GM21367 (cell line): ENCODE data around the gene HIPK2.
A peak's percentile ranks its signal among the peaks of the same experiment; 100 is the strongest.

ENCODE experiments used
- ATAC-seq: cut with Tn5 transposase; IDR thresholded peaks from one replicate; pipeline ENCODE4 v1.9.1; 2021; ENCODE audit not compliant: unreplicated experiment

The HIPK2 gene

DNA sequence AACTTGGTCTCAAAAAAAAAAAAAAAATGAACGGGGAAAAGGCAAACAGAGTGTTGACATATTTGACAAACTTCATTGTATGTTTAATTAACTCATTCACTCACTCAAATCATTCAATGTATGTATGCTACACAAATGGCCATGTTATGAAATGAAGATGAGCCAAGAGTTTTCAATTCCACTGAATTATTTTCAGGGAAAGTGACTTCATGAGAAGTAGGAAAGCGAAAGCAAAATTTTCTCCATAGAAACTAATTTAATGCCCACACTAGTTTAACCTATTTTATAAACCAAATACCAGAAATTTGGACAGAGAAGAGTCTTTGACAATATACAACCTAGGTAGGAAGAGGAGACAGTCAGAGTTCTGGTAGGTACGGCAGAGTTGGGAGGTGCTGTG is 119.5 kb downstream of the HIPK2 start:
- ATAC-seq: no peak

GRCh38 chr7:139657725-139658124 is 120.1 kb downstream of the HIPK2 start:
- no peak for ATAC-seq

- no peak for ATAC-seq
Measured at GRCh38 chr7:139656387-139656786, 121.4 kb downstream of the HIPK2 start.

DNA sequence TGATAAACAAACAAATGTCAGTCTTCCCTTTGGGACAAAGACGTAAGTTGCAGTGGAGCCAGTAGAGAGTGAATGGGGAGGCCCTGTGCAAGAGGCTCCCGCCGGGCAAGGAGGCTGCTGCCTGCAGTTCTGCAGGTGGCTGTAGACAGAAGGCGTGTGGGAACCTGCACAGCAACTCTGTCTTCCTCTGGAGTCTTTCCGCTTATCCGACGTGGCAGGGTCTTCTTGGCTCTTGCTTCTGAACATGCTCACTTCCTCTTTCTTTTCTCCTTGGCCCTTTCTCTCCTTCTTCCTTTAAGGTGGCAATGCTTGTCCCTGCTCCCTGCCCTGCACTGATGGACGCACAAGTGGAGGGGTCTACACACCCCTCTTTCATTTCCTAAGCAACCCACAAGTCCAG is 122.5 kb downstream of the HIPK2 start:
- no peak for ATAC-seq

GRCh38 chr7:139654276-139655181 is 123.3 kb downstream of the HIPK2 start:
- ATAC-seq: no peak

GRCh38 chr7:139651914-139652313 is 125.9 kb downstream of the HIPK2 start:
- no peak for ATAC-seq

- ATAC-seq: no peak
Measured at GRCh38 chr7:139651308-139651707, 126.5 kb downstream of the HIPK2 start.

DNA sequence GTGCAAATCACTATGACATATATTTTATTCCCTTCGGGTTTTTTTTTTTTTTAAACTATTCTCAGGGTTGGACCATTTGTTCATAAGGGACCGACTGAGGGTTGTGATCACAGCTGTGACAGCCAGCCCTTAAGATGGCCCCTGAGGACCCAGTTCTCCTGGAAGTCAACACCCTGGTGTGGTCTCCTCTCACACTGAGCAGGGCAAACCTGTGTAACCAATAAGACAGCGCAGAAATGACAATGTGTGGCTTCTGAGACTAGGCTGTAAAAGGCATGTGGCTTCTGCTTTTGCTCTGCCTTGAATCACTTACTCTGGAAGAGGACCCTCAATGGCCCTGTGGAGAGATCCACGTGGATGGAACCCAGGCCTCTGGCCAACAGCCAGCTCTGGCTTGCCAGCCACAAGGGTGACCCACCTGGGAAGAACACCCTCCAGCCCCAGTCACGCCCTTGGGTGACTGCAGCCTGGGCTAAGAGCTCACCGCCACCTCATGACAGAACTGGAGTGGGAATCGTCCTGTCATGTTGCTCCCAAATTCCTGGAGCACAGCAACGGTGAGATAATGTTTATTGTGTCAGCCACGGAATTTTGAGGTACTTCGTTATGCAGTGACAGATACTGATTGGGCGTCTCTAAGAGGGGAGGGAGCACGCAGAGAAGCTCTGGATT is 127.2 kb downstream of the HIPK2 start:
- ATAC-seq: no peak

GRCh38 chr7:139648941-139649425 is 128.8 kb downstream of the HIPK2 start:
- peak; percentile 86 for ATAC-seq

GRCh38 chr7:139648391-139648861 is 129.4 kb downstream of the HIPK2 start:
- ATAC-seq: peak; percentile 2

DNA sequence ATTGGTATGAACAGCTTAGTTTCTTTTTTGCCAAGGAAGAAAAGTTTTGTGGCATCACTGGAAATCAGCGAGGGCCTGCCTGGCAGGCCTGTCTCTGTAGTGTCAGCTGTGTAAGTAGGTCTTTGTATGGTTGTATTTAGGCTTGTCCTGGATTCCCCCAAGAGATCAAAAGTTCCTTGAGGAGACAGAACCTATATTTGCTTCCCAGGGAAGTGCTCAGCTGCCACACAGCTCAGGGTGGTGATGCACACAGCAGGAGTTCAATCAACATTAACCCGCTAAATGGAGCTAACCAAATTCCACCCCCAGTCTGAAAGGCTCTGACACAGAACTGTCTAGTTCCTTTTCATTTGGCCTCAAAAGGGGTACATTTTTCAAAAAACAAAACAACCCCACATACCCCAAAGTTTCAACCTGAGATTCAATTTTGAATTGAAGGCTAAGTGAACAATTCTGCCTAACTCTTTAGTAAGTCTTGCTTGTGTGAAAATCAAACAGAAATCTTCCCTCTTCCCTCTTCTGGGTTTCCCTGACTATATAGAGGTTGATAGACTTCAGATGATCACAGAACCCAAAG is 129.9 kb downstream of the HIPK2 start:
- no peak for ATAC-seq

- no peak for ATAC-seq
Measured at GRCh38 chr7:139647085-139647484, 130.7 kb downstream of the HIPK2 start.

DNA sequence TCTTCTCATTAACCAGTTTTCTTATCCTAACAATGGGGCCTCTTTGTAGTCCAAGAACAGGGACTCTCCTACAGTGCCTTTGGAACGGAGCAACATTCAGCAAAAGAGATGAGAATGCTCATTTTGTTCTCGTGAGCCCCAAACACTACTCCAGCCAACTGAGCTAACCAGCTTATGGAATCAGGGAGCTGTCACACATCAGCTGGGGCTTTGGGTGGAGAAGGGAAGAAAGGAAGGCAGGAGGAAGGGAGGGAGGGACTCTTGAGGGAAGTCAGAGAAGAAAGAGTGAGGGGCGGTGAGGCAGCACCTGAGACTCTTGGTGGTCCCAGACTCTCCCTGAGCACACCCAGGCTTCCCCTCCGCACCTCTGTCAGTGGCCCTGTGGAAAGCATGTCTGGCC is 131.2 kb downstream of the HIPK2 start:
- no peak for ATAC-seq

DNA sequence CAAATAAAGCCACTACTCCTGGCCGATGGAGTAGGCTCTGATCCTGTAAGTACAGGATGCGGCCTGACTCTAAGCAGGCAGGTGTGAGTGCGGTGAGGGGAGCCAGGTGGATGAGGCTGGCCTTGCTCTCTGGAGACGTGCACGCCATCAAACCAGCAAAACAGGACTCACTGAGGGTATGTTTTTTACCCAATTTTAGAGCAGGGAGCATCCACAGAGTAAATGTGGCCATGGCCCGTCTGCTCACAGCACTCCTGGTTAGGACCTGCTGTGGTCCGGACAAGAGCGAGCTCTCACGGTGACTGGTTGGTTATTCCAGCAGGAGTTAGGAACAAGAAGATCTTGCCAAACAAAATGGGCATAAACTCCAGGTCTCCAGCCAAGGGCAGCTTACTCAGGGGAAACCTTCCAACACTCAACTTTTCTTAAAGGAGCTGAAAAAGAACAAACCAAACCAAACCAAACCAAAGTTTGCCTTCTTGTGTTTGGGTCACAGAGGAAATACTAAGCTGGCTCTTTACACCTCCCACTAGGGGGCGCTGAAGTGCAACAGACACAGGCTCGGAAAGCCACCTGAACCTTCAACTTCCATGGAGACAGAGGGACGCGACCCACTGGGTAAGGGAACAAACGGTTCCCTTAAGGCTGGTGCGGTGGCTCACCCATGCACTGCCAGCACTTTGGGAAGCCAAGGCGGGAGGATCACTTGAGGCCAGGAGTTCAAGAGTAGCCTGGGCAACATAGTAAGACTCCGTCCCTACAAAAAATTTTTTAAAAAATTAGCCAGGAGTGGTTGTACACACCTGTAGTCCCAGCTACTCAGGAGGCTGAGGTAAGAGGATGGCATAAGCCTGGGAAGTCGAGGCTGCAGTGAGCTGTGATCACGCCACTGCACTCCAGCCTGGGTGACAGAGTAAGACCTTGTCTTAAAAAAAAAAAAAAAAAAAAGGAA is 131.9 kb downstream of the HIPK2 start:
- ATAC-seq: no peak

GRCh38 chr7:139643951-139644585 is 133.7 kb downstream of the HIPK2 start:
- ATAC-seq: no peak

DNA sequence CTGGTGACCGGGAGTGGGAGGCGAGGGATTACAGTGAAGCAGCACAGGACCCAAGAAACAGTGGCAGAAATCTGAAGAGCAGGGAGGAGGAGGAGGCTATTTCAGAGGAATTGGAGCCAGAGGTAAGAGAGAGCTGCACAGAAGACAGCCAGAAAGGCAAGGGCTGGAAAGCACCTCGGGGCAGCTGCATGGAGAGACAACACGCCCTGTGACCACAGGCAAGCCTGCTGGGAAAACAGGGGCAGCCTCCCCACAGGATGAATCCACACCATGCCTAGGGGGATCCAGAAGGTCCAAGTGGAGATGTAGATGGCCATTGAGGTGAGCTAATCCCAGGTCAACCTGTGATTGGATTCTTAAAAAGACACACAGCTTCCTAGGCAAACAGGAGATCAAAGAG is 135.5 kb downstream of the HIPK2 start:
- ATAC-seq: no peak

- no peak for ATAC-seq
Measured at GRCh38 chr7:139641337-139641992, 136.3 kb downstream of the HIPK2 start.

- no peak for ATAC-seq
Measured at GRCh38 chr7:139640681-139641080, 137.1 kb downstream of the HIPK2 start.

DNA sequence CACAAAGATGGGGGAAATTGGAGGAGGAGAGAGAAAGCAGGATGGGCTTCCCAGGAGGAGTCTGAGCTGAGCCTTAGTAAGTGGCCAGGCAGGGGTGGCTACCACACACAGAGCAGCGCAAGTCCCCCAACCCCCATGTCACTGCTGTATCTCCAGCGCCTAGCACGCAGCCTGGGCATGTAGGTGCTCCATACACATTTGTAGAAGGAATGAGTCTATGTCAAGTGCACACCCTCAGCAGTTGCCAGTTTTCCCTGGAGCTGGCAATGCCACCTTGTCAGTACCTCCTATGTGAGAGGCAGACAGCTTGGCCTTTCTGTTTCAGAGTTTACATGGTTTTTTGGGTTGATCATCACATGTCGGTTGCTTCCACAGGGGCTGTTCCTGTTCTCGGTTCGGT is 138.2 kb downstream of the HIPK2 start:
- ATAC-seq: no peak
